OCI-LY7 (cell line): ENCODE results near the gene NOM1. TPM values are rescaled to one million over a fixed set of nuclear protein-coding genes. Genes with fewer than 3 reads are reported as not detected.
"Not testable (repeated sequence)": the region's sequence is repeated elsewhere in the genome, so short reads cannot be mapped to it uniquely, and the experiment has no call there.

Experiments used
- BruUV-seq: library from RNA; stranded (reverse); fragments of 400-500 nt; replicated peaks from 2 replicates; lab custom pipeline; 2021; lab: Mats Ljungman, UMichigan
- CTCF ChIA-PET: fragments of 300-600 bp; sonication (Branson Sonifier 250); formaldehyde crosslinking; loops from one replicate; lab custom pipeline; 2022; ENCODE audit warnings: antibody characterized with exemption; ENCODE audit not compliant: unreplicated experiment; lab: Charles Lee
- POLR2A ChIA-PET: fragments of 300-600 bp; sonication (Branson Sonifier 250); formaldehyde crosslinking; loops from one replicate; lab custom pipeline; 2022; ENCODE audit warnings: antibody characterized with exemption; lab: Charles Lee
- DNase-seq: peaks from one replicate; pipeline ENCODE4 v3.0.0-alpha.2; 2015; ENCODE audit warnings: low spot score
- H2AFZ ChIP-seq: fragments of 200-600 bp; sonication (generic), shearing (Covaris generic); 2 replicates; pipeline ENCODE4 v1.6.1; 2014; ENCODE audit warnings: mild to moderate bottlenecking, antibody characterized with exemption, low read length, moderate library complexity
- H3K27ac ChIP-seq: fragments of 200-600 bp; sonication (generic); 2 replicates; pipeline ENCODE4 v1.5.1; 2014; ENCODE audit warnings: mixed run types, low read depth, mild to moderate bottlenecking, moderate library complexity, low read length, inconsistent platforms; ENCODE audit not compliant: poor library complexity, severe bottlenecking
- H3K36me3 ChIP-seq: fragments of 200-600 bp; sonication (generic); 2 replicates; pipeline ENCODE4 v1.6.1; 2014; ENCODE audit warnings: mild to moderate bottlenecking, antibody characterized with exemption, low read length, moderate library complexity, mixed read lengths; ENCODE audit not compliant: insufficient read depth
- H3K4me1 ChIP-seq: fragments of 200-600 bp; sonication (generic); 2 replicates; pipeline ENCODE4 v1.5.1; 2014; ENCODE audit warnings: mild to moderate bottlenecking, low read length; ENCODE audit not compliant: insufficient read depth, poor library complexity, severe bottlenecking
- H3K4me2 ChIP-seq: fragments of 200-600 bp; sonication (generic); 2 replicates; pipeline ENCODE4 v1.6.1; 2014; ENCODE audit warnings: mild to moderate bottlenecking, low read length
- H3K4me3 ChIP-seq: fragments of 200-600 bp; sonication (generic); 2 replicates; pipeline ENCODE4 v1.5.1; 2014; ENCODE audit warnings: mild to moderate bottlenecking, low read depth, low read length; ENCODE audit not compliant: poor library complexity, severe bottlenecking
- H3K79me2 ChIP-seq: fragments of 200-600 bp; sonication (generic); 2 replicates; pipeline ENCODE4 v1.6.1; 2016; ENCODE audit warnings: low read depth, mild to moderate bottlenecking, low read length, moderate library complexity, mixed read lengths; ENCODE audit not compliant: insufficient read depth
- H3K9me2 ChIP-seq: fragments of 200-600 bp; sonication (generic); 2 replicates; pipeline ENCODE4 v1.6.1; 2016; ENCODE audit warnings: mild to moderate bottlenecking, low read length, mixed read lengths; ENCODE audit not compliant: insufficient read depth
- H3K9me3 ChIP-seq: fragments of 200-600 bp; sonication (generic); 2 replicates; pipeline ENCODE4 v1.6.1; 2014; ENCODE audit warnings: mild to moderate bottlenecking, mixed run types, low read length, mixed read lengths
- H4K20me1 ChIP-seq: fragments of 200-600 bp; sonication (generic); 2 replicates; pipeline ENCODE4 v1.6.1; 2014; ENCODE audit warnings: mild to moderate bottlenecking, antibody characterized with exemption, low read length, moderate library complexity, mixed read lengths; ENCODE audit not compliant: insufficient read depth
- EZH2phosphoT487 ChIP-seq: fragments of 200-600 bp; sonication (generic); IDR thresholded peaks from 2 replicates; pipeline ENCODE4 v1.6.1; 2018; ENCODE audit warnings: low read depth, borderline replicate concordance, mild to moderate bottlenecking, mixed run types, antibody characterized with exemption, low read length, moderate library complexity, mixed read lengths
- intact Hi-C: fragments of 100-400 bp; cut with micrococcal nuclease; formaldehyde crosslinking; loops from one replicate; pipeline ENCODE4 v1.10.0; 2022; ENCODE audit not compliant: unreplicated experiment
- total RNA-seq, 2 experiments: library from RNA; depleted of rRNA in 1 of 2; stranded (reverse); fragments of >200 nt in 1 of 2; shearing (Covaris generic) in 1 of 2; gene quantifications; 2 replicates each; pipeline ENCODE4 v1.2.3, GENCODE V29; 2014 to 2022
- TF ChIP-seq, protein P1 (sequence below): fragments of 200-600 bp; sonication (generic); conservative IDR thresholded peaks from 2 replicates; pipeline ENCODE4 v1.5.1; 2014; ENCODE audit warnings: mild to moderate bottlenecking, antibody characterized with exemption, low read length, moderate library complexity, mixed read lengths

Gene NOM1
- total RNA-seq, 2 experiments from 2014 or later, result 40.2 to 59.9 TPM

DNA sequence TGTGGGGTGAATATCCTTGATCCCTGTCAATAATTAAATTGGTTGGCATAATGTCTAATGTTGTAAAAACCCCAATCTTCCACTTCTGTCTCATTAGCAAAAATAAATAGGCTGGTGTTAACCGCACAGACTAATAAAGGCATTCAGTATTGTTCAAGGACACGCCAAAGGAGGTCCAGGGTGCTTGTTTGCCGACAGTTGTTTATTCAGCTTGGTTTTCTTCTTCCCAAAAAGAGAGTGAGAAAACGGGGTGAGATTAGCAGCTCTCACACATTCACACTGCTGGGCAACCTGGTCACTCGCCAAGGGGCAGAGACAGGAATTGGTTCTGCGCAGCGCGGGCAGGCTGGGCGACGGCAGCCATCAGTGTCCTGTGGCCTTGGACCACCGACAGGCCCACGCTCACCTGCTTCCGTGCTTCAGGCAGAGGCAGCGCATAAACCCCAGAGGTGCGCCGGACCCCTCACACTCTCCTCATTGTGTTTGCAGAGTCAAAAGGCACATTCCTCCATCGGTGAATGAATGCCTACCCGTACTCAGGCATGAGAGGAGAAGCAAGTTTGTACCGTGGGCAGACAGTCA lies 30.3 kb upstream of the NOM1 start:
- intact Hi-C loops, result no loop called here
- Histone ChIP-seq H3K4me3 (no peak overlapping the region), H4K20me1 (no peaks in the 10 kb centered on the region), H3K9me2 (no peaks in the 10 kb centered on the region), H3K36me3 (no peaks in the 10 kb centered on the region), H3K4me1 (peaks cover 28% of the 10 kb centered on the region), H3K4me2 (no peak overlapping the region), H3K9me3 (no peaks in the 10 kb centered on the region), H3K27ac (no peak overlapping the region), H2AFZ (no peak overlapping the region), H3K79me2 (no peaks in the 10 kb centered on the region)
- no peak for DNase-seq
- POLR2A ChIA-PET, result no interaction called here
- CTCF ChIA-PET, result no interaction called here
- BruUV-seq, result no TSS peak
- TF ChIP-seq EZH2phosphoT487, result no peak

DNA sequence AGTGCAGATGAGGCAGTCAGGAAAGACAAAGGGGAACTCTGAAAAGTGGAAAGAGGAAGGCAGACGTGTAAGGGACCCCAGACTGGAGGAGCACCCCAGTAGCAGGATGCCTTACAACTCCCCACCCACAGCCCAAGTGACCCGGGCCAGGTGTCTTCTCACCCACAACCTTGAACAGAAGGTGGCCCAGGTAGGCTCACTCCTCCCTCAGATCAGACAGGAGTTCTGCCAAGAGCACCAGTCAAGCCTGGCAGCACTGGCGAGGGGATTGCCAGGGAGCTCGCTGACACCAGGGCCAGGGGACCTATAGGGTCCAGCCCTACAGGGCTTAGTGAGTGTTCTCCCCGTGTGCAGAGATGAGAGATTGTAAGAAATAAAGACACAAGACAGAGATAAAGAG lies 29.4 kb upstream of the NOM1 start:
- BruUV-seq, result no TSS peak
- intact Hi-C loops, result no loop called here
- Histone ChIP-seq H3K79me2 (no peaks in the 10 kb centered on the region), H3K4me1 (peaks cover 29% of the 10 kb centered on the region), H3K27ac (no peak overlapping the region), H3K4me2 (no peak overlapping the region), H3K9me3 (no peaks in the 10 kb centered on the region), H4K20me1 (no peaks in the 10 kb centered on the region), H2AFZ (no peak overlapping the region), H3K4me3 (no peak overlapping the region), H3K9me2 (no peaks in the 10 kb centered on the region), H3K36me3 (no peaks in the 10 kb centered on the region)
- ChIA-PET POLR2A (no interaction called here), CTCF (no interaction called here)
- DNase-seq, result no peak
- TF ChIP-seq, protein P1, sequence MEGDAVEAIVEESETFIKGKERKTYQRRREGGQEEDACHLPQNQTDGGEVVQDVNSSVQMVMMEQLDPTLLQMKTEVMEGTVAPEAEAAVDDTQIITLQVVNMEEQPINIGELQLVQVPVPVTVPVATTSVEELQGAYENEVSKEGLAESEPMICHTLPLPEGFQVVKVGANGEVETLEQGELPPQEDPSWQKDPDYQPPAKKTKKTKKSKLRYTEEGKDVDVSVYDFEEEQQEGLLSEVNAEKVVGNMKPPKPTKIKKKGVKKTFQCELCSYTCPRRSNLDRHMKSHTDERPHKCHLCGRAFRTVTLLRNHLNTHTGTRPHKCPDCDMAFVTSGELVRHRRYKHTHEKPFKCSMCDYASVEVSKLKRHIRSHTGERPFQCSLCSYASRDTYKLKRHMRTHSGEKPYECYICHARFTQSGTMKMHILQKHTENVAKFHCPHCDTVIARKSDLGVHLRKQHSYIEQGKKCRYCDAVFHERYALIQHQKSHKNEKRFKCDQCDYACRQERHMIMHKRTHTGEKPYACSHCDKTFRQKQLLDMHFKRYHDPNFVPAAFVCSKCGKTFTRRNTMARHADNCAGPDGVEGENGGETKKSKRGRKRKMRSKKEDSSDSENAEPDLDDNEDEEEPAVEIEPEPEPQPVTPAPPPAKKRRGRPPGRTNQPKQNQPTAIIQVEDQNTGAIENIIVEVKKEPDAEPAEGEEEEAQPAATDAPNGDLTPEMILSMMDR, result no peak
- TF ChIP-seq EZH2phosphoT487, result no peak

DNA sequence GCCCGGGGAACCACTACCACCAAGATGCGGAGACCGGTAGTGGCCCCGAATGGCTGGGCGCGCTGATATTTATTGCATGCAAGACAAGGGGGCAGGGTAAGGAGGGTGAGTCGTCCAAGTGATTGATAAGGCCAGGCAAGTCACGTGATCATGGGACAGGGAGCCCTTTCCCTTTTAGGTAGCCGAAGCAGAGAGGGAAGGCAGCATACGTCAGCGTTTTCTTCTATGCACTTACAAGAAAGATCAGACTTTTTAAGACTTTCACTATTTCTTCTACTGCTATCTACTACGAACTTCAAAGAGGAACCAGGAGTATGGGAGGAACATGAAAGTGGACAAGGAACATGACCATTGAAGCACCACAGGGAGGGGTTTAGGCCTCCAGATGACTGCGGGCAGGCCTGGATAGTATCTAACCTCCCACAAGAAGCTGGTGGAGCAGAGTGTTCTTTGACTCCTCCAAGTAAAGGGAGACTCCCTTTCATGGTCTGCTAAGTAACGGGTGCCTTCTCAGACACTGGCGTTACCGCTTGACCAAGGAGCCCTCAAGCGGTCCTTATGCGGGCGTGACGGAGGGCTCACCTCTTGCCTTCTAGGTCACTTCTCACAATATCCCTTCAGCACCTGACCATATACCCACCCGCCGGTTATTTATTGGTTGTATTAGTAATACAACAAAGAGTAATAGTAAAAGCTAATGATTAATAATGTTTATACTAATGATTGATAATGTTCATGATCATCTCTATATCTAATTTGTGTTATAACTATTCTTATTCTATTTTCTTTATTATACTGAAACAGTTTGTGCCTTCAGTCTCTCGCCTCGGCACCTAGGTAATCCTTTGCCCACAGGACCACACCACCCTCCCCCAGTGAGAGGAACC lies 28.8 kb upstream of the NOM1 start:
- H3K79me2 ChIP-seq, BruUV-seq, H3K9me3 ChIP-seq, H4K20me1 ChIP-seq, H3K4me3 ChIP-seq, H3K36me3 ChIP-seq, intact Hi-C loops, DNase-seq, CTCF ChIA-PET, H3K9me2 ChIP-seq, H3K27ac ChIP-seq, H3K4me2 ChIP-seq: not testable (repeated sequence)
- Histone ChIP-seq H2AFZ (0 out of 2 replicates have a peak overlapping the region, but pooled peaks have one; percentile 26), H3K4me1 (peaks cover 29% of the 10 kb centered on the region)
- POLR2A ChIA-PET, result interaction anchor here (0.6 kb wide), 1 partner anchor 72 kb away, joined by 3 read pairs; no protein-coding TSS in a partner anchor

DNA sequence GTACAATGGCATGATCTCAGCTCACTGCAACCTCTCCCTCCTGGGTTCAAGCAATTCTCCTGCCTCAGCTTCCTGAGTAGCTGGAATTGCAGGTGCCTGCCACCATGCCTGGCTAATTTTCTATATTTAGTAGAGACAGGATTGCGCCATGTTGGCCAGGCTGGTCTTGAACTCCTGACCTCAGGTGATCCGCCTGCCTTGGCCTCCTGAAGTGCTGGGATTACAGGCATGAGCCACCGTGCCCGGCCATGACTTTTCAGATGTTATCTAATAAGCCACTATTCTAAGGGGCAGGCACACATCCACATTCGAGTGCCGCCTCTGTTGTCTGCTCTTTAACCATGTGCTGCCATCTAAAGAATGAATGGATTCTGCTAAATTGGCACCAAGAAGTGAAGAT lies 27.2 kb upstream of the NOM1 start:
- CTCF ChIA-PET, H3K4me3 ChIP-seq, H3K36me3 ChIP-seq, H4K20me1 ChIP-seq, H2AFZ ChIP-seq, H3K9me2 ChIP-seq, H3K79me2 ChIP-seq, DNase-seq, H3K9me3 ChIP-seq, BruUV-seq: not testable (repeated sequence)
- intact Hi-C loops, result loop anchor here (2.0 kb wide), 1 partner anchor 26 kb away; the partner anchor contains the start of gene NOM1
- peaks cover 42% of the 10 kb centered on the region for H3K4me1 ChIP-seq
- H3K4me2 ChIP-seq, result peak overlapping the region; percentile 23; the same call in 1 of the 2 replicates
- POLR2A ChIA-PET, result interaction anchor here (0.7 to 1.3 kb wide), 2 partner anchors 25 to 816 kb away, joined by 3 to 5 read pairs; no protein-coding TSS in a partner anchor
- peak overlapping the region; percentile 62 for H3K27ac ChIP-seq

DNA sequence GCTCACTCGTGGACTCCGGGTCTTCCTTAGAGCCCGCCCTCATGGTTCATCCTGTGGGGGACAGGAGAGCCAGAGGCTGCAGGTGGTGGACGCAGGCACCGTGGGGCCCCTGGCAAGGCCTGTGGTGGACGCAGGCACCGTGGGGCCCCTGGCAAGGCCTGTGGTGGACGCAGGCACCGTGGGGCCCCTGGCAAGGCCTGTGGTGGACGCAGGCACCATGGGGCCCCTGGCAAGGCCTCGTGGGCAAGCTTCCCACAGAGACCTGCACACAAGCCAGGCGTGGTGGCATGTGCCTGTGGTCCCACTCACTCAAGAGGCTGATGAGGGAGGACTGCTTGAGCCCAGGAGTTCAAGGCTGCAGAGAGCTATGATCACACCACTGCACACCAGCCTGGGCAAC lies 23.7 kb upstream of the NOM1 start:
- peaks cover 70% of the 10 kb centered on the region for H3K4me1 ChIP-seq
- H3K4me2 ChIP-seq, H4K20me1 ChIP-seq, H3K9me3 ChIP-seq, H3K27ac ChIP-seq, DNase-seq, BruUV-seq, intact Hi-C loops, CTCF ChIA-PET, H2AFZ ChIP-seq, H3K4me3 ChIP-seq, H3K36me3 ChIP-seq, H3K79me2 ChIP-seq, H3K9me2 ChIP-seq: not testable (repeated sequence)
- POLR2A ChIA-PET, result interaction anchor here (1.9 to 2.9 kb wide), 2 partner anchors 21 to 23 kb away, joined by 6 to 15 read pairs; partner anchors contain the start of gene NOM1
